Measurements from ENCODE around the gene ATG12. TPM values are rescaled to one million over a fixed set of nuclear protein-coding genes. Genes with fewer than 3 reads are reported as not detected.
"Not testable (repeated sequence)": the region's sequence is repeated elsewhere in the genome, so short reads cannot be mapped to it uniquely, and the experiment has no call there.

Gene ATG12
- total RNA-seq, 1 donor from 2014 or later = 29.6 TPM

- H3K4me3 Mint-ChIP-seq = no peak overlapping the region
- H3K27me3 Mint-ChIP-seq (ENCODE audit: insufficient read depth) = no peaks in the 10 kb centered on the region
- H3K9me3 Mint-ChIP-seq = no peaks in the 10 kb centered on the region
- no peak overlapping the region for H3K27ac Mint-ChIP-seq
- DNase-seq (ENCODE audit: low spot score) = no peak
- intact Hi-C loops (cut with micrococcal nuclease) = no loop called here
- peaks cover 39% of the 10 kb centered on the region for H3K4me1 Mint-ChIP-seq (ENCODE audit: low read depth)
- H3K36me3 Mint-ChIP-seq (ENCODE audit: low read depth) = peaks cover 53% of the 10 kb centered on the region
Observed at GRCh38 chr5:115835481-115835880, 5.9 kb downstream of the ATG12 start.

DNA sequence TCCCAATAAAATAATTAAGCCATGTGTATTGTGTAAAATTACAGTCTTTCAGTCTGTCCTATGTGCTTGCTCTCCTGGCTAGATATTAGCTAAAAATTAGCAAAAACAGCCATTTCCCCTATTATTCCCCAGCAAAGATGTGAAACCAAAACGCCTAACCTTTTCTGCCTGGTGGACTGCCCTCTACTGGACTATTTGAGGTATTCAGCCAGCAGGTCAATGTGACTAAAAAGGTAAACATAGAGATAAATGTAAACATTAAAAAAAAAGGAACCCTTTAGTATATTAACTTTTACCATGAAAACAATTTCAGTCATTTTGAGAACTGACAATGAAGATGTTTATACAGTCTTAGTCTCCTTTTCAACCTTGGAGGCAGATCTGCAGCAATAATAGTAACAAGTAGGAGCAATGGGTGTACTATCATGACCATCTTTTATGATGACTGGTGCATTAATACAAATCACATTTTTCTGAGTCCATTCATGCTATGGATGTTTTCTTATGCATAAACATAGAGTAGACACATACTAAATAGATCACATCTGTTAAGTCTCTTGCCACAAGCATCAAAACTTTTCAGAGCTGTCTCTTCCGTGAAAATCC is 10.1 kb downstream of the ATG12 start:
- Mint-ChIP-seq H3K27ac (no peak overlapping the region), H3K9me3 (no peaks in the 10 kb centered on the region), H3K36me3 (ENCODE audit: low read depth) (peaks cover 46% of the 10 kb centered on the region), H3K4me1 (ENCODE audit: low read depth) (peaks cover 13% of the 10 kb centered on the region), H3K27me3 (ENCODE audit: insufficient read depth) (no peaks in the 10 kb centered on the region), H3K4me3 (no peak overlapping the region)
- intact Hi-C loops (cut with micrococcal nuclease) = loop anchor here (1.0 kb wide), 2 partner anchors 10 to 197 kb away; partner anchors contain the start of genes AP3S1 and ATG12
- DNase-seq (ENCODE audit: low spot score) = no peak

GRCh38 chr5:115829913-115830312 is 11.5 kb downstream of the ATG12 start:
- intact Hi-C loops (cut with micrococcal nuclease) = no loop called here
- no peak overlapping the region for H3K4me3 Mint-ChIP-seq
- peaks cover 34% of the 10 kb centered on the region for H3K36me3 Mint-ChIP-seq (ENCODE audit: low read depth)

GRCh38 chr5:115825948-115826347 is 15.4 kb downstream of the ATG12 start:
- peaks cover 2% of the 10 kb centered on the region for H3K4me1 Mint-ChIP-seq (ENCODE audit: low read depth)
- peaks cover 8% of the 10 kb centered on the region for H3K9me3 Mint-ChIP-seq
- peaks cover 12% of the 10 kb centered on the region for H3K27me3 Mint-ChIP-seq (ENCODE audit: insufficient read depth)
- intact Hi-C loops (cut with micrococcal nuclease) = no loop called here
- DNase-seq (ENCODE audit: low spot score) = no peak
- H3K27ac Mint-ChIP-seq = no peak overlapping the region
- H3K36me3 Mint-ChIP-seq (ENCODE audit: low read depth) = peaks cover 16% of the 10 kb centered on the region
- H3K4me3 Mint-ChIP-seq = no peak overlapping the region

More at GRCh38 chr5:115829913-115830312, 11.5 kb downstream of the ATG12 start:
- Mint-ChIP-seq H3K4me1 (ENCODE audit: low read depth) (peaks cover 13% of the 10 kb centered on the region), H3K27ac (no peak overlapping the region), H3K9me3 (peaks cover 3% of the 10 kb centered on the region), H3K27me3 (ENCODE audit: insufficient read depth) (no peaks in the 10 kb centered on the region)
- no peak for DNase-seq (ENCODE audit: low spot score)

DNA sequence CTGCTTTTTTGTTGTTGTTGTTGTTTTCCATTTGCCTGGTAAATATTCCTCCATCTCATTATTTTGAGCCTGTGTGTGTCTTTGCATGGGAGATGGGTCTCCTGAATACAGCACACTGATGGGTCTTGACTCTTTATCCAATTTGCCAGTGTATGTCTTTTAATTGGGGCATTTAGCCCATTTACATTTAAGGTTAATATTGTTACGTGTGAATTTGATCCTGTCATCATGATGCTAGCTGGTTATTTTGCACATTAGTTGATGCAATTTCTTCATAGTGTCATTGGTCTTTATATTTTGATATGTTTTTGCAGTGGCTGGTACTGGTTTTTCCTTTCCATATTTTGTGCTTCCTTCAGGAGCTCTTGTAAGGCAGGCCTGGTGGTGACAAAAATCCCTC is 16.4 kb downstream of the ATG12 start:
- DNase-seq (ENCODE audit: low spot score); H3K4me3 Mint-ChIP-seq; H3K9me3 Mint-ChIP-seq; intact Hi-C loops (cut with micrococcal nuclease); H3K27ac Mint-ChIP-seq; H3K4me1 Mint-ChIP-seq (ENCODE audit: low read depth): not testable (repeated sequence)
- H3K27me3 Mint-ChIP-seq (ENCODE audit: insufficient read depth) = peaks cover 21% of the 10 kb centered on the region
- H3K36me3 Mint-ChIP-seq (ENCODE audit: low read depth) = peaks cover 16% of the 10 kb centered on the region

DNA sequence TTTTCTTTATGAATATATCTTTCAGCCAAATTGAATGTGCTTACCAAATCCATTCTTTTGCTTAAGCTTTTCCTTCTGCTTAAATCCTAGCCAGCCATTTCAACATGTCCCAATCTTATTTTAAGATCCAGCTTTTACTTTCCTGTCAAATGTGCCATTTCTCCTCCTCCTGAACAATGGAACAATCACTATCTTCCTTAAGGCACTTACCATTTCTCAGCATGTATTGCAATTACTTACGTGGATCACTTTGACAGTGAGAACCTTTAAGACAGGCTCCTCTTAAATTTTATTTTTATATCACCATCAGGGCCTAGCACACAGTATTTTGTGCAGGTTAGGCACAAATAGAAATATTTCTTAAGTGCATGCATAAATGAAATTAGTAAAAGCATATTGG is 20.5 kb downstream of the ATG12 start:
- Mint-ChIP-seq H3K4me3 (no peak overlapping the region), H3K36me3 (ENCODE audit: low read depth) (no peaks in the 10 kb centered on the region), H3K27me3 (ENCODE audit: insufficient read depth) (peaks cover 56% of the 10 kb centered on the region), H3K9me3 (peaks cover 8% of the 10 kb centered on the region), H3K27ac (no peak overlapping the region), H3K4me1 (ENCODE audit: low read depth) (peaks cover 5% of the 10 kb centered on the region)
- intact Hi-C loops (cut with micrococcal nuclease) = no loop called here
- DNase-seq (ENCODE audit: low spot score) = no peak

DNA sequence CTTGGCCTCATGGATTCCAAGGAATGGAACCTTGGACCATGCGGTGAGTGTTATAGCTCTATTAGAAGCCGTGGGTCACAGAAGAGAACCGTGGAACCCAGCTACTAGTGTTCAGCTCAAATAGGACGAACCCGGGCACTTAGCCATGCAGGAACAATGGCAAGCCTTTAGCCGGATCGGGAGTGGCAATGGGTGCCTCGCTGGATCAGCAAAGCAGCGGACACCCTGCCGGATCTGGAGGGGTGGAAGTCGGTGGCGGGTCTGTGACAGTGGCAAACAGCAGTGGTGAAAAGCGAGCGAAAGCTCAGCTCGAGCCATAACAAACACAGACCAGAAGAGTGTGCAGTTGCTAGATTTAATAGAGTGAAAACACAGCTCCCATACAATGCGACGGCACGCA is 22.5 kb downstream of the ATG12 start:
- Mint-ChIP-seq H3K27ac (no peak overlapping the region), H3K9me3 (no peaks in the 10 kb centered on the region), H3K4me3 (no peak overlapping the region), H3K36me3 (ENCODE audit: low read depth) (no peaks in the 10 kb centered on the region), H3K27me3 (ENCODE audit: insufficient read depth) (peaks cover 75% of the 10 kb centered on the region), H3K4me1 (ENCODE audit: low read depth) (peaks cover 24% of the 10 kb centered on the region)
- intact Hi-C loops (cut with micrococcal nuclease) = loop anchor here (5.0 kb wide), 1 partner anchor 758 kb away; no protein-coding TSS in a partner anchor
- no peak for DNase-seq (ENCODE audit: low spot score)

DNA sequence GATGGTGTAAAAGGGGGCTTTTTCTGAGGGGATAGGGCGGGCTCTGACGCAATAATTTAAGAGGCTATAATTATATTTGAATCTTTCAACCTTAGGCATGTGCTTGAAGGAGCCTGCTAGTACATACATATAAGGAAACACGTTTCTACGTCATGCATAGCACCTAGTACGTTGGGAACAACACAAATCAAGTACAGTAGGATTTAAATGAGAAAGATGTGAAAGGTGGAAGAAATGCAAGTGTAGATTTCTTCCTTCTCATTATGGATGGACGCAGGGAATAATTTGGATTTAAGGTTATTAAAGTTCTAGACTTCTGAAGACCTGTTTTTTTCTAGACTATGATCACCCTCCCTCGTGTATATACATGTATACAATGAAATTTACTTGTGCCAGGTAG is 24.0 kb downstream of the ATG12 start:
- H3K27me3 Mint-ChIP-seq (ENCODE audit: insufficient read depth) = peaks cover 77% of the 10 kb centered on the region
- intact Hi-C loops (cut with micrococcal nuclease) = loop anchor here (5.0 kb wide), 1 partner anchor 760 kb away; no protein-coding TSS in a partner anchor

DNA sequence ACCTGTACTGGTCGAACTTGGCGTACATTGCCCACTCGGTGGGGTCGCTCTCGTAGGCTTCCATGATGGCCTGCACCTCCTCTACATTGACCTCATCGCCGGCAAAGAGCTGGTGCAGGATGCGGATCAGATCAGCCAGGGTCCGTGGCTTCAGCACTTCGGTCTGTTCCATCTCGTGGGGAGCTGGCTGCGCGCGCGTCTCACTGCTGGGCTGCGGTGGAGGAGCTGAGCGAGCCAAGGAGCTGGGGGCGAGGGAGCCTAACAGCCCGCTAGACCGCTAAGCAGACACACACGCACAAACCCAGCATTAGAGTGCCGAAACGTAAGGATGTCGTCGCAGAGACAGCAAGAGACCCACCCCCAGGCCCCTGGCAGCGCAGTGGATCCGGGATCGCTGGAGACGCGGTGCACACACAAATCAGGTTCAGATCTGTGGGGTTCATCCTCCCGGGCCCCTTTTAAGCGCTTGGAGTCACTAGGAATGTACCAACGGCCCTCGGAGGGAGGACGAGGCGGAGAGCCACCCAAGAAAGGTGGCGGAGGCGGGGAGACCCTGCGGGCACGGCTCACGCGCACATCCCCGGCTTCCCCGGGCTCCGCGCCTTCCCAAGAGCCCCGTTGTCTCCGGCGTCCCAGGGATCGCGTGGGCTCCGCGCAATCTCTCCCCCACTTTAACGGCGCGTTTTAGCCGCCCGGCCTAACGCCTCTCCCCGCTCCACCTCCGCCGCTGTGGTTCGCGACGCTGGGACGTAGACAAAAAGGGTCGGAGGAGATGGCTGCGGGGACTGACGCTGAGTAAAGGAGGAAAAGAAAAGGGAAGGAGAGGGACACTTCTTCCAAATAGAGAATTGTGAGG is 24.9 kb downstream of the ATG12 start, which contains the start of gene CDO1:
TSS of gene CDO1 (minus strand) at position 434 of the 856 bp plus-strand sequence. CDS start at position 172, 262 bp downstream.
- peak within 1 kb of the TSS; percentile 74 for H3K4me3 Mint-ChIP-seq
- intact Hi-C loops (cut with micrococcal nuclease) = loop anchor here (5.0 kb wide), 1 partner anchor 761 kb away; no protein-coding TSS in a partner anchor

More for the DNA sequence above, 24.0 kb downstream of the ATG12 start:
- H3K36me3 Mint-ChIP-seq (ENCODE audit: low read depth) = no peaks in the 10 kb centered on the region
- H3K9me3 Mint-ChIP-seq = no peaks in the 10 kb centered on the region
- no peak for DNase-seq (ENCODE audit: low spot score)
- H3K27ac Mint-ChIP-seq = no peak overlapping the region
- peaks cover 27% of the 10 kb centered on the region for H3K4me1 Mint-ChIP-seq (ENCODE audit: low read depth)
- no peak overlapping the region for H3K4me3 Mint-ChIP-seq

GRCh38 chr5:115815693-115816225 is 25.6 kb downstream of the ATG12 start:
- peaks cover 37% of the 10 kb centered on the region for H3K4me1 Mint-ChIP-seq (ENCODE audit: low read depth)
- intact Hi-C loops (cut with micrococcal nuclease) = loop anchor here (1.0 to 5.0 kb wide), 4 partner anchors 79 to 762 kb away; no protein-coding TSS in a partner anchor
- H3K27me3 Mint-ChIP-seq (ENCODE audit: insufficient read depth) = peaks cover 76% of the 10 kb centered on the region
- no peak overlapping the region for H3K27ac Mint-ChIP-seq
- DNase-seq (ENCODE audit: low spot score) = no peak
- no peaks in the 10 kb centered on the region for H3K9me3 Mint-ChIP-seq
- H3K36me3 Mint-ChIP-seq (ENCODE audit: low read depth) = no peaks in the 10 kb centered on the region
- H3K4me3 Mint-ChIP-seq = peak overlapping the region; percentile 74

More for the DNA sequence above, 24.9 kb downstream of the ATG12 start, which contains the start of gene CDO1:
- no peak for DNase-seq (ENCODE audit: low spot score)
- no peaks in the 10 kb centered on the region for H3K9me3 Mint-ChIP-seq
- H3K27me3 Mint-ChIP-seq (ENCODE audit: insufficient read depth) = peaks cover 74% of the 10 kb centered on the region
- no peaks in the 10 kb centered on the region for H3K36me3 Mint-ChIP-seq (ENCODE audit: low read depth)
- H3K4me1 Mint-ChIP-seq (ENCODE audit: low read depth) = peaks cover 30% of the 10 kb centered on the region
- no peak within 1 kb of the TSS for H3K27ac Mint-ChIP-seq

DNA sequence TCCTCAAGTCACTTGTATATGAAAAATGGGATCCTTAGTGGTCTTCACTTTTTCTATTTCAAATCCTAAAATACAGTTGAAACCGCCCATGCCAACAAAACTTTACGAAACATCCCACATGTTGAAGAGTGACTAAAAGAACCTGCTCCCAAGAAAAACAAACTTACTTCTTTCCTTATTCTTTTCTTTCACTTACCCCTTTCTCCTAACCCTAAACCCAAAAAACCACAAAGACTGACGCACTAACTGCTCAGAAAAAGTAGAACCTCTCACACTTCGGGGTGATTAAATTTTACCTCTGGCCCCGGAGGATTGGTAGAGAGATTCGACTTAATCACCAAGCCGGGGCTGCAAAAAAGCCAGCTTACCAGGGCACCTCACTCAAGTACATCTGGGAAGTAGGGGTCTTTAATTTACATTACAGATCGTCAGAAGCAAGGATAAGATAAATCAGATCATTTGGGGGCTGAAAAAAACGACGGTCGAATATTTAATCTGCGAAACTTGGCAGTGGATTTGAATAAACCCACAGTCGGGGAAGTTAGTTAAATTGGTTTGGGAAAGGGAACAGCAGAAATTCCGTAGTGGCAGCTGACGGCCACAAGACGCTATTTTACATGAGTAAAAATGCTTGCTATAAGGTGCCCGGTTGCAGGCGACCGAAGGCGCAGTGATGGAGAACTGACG is 26.2 kb downstream of the ATG12 start:
- Mint-ChIP-seq H3K27me3 (ENCODE audit: insufficient read depth) (peaks cover 71% of the 10 kb centered on the region), H3K9me3 (no peaks in the 10 kb centered on the region), H3K4me3 (peak overlapping the region; percentile 74), H3K4me1 (ENCODE audit: low read depth) (peaks cover 43% of the 10 kb centered on the region), H3K27ac (no peak overlapping the region), H3K36me3 (ENCODE audit: low read depth) (no peaks in the 10 kb centered on the region)
- no peak for DNase-seq (ENCODE audit: low spot score)
- intact Hi-C loops (cut with micrococcal nuclease) = loop anchor here (1.0 to 5.0 kb wide), 4 partner anchors 78 to 762 kb away; no protein-coding TSS in a partner anchor

DNA sequence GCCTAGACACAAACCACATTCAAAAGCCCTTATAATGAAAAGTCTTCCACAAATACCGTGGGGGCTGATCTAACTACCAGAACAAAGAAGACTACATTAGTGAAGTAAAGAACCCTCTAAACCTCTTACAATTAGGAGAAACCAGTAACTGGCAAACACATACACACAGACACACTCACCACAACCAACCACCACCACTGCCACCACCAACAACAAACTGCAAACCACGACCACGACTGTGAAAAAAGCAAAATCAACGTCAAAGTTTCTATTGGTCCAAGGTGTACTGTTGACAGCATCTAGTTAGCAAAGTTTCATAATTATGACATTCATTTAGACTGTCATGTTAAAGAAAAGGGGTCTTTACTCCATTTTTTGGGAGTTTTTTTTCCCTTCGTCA is 27.6 kb downstream of the ATG12 start:
- H3K27ac Mint-ChIP-seq = no peak overlapping the region
- H3K9me3 Mint-ChIP-seq = no peaks in the 10 kb centered on the region
- H3K27me3 Mint-ChIP-seq (ENCODE audit: insufficient read depth) = peaks cover 59% of the 10 kb centered on the region
- H3K4me1 Mint-ChIP-seq (ENCODE audit: low read depth) = peaks cover 58% of the 10 kb centered on the region
- H3K36me3 Mint-ChIP-seq (ENCODE audit: low read depth) = no peaks in the 10 kb centered on the region
- DNase-seq (ENCODE audit: low spot score) = no peak
- no peak overlapping the region for H3K4me3 Mint-ChIP-seq
- intact Hi-C loops (cut with micrococcal nuclease) = loop anchor here (2.0 kb wide), 2 partner anchors 77 to 179 kb away; no protein-coding TSS in a partner anchor
